Uterus (tissue), 2 donors: ENCODE data around the gene GREB1L.

Experiments
- POLR2A ChIP-seq, 2 donors: fragments of 450-650 bp; IDR thresholded peaks; one replicate each; pipeline ENCODE4 v1.6.1; 2016; ENCODE audit warnings: antibody characterized with exemption in 2 of 2, mild to moderate bottlenecking in 1 of 2, moderate library complexity in 1 of 2
- TF ChIP-seq, protein P1 (sequence below), 4 experiments: fragments of 200-600 bp in 2 of 4; fragments of 450-650 bp in 2 of 4; sonication (generic) in 2 of 4; IDR thresholded peaks; one replicate each; pipeline ENCODE4 v1.5.1; 2016 to 2019; ENCODE audit warnings: antibody characterized with exemption in 4 of 4, mild to moderate bottlenecking in 2 of 4, moderate library complexity in 1 of 4

DNA sequence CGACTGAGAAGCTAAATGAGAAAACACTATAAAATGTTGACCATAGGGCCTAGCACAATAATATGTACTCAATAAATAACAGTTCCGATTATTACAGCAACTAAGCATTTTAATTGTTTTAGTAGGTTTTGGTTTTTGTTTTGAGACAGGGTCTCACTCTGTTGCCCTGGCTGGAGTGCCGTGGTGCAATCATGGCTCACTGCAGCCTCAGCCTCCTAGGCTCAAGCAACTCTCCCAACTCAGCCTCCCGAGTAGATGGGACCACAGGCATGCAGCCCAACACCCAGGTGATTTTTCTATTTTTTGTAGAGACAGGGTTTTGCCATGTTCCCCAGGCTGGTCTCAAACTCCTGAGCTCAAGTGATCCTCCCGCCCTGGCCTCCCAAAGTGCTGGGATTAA lies 304.4 kb downstream of the GREB1L start:
- TF ChIP-seq, protein P1, sequence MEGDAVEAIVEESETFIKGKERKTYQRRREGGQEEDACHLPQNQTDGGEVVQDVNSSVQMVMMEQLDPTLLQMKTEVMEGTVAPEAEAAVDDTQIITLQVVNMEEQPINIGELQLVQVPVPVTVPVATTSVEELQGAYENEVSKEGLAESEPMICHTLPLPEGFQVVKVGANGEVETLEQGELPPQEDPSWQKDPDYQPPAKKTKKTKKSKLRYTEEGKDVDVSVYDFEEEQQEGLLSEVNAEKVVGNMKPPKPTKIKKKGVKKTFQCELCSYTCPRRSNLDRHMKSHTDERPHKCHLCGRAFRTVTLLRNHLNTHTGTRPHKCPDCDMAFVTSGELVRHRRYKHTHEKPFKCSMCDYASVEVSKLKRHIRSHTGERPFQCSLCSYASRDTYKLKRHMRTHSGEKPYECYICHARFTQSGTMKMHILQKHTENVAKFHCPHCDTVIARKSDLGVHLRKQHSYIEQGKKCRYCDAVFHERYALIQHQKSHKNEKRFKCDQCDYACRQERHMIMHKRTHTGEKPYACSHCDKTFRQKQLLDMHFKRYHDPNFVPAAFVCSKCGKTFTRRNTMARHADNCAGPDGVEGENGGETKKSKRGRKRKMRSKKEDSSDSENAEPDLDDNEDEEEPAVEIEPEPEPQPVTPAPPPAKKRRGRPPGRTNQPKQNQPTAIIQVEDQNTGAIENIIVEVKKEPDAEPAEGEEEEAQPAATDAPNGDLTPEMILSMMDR (IDR thresholded peaks at IDR 0.05), result no peak
- TF ChIP-seq POLR2A (IDR thresholded peaks at IDR 0.05), result no peak
